HepG2 (cell line): Measurements from ENCODE around the gene RIPPLY2. TPM values are rescaled to one million over a fixed set of nuclear protein-coding genes. Genes with fewer than 3 reads are reported as not detected.

Experiments used
- ATAC-seq: fragments of 200-7000 bp; cut with Tn5 transposase; 3 replicates; pipeline ENCODE4 v1.9.1; 2020; ENCODE audit warnings: mild to moderate bottlenecking, moderate library complexity
- BruUV-seq: library from RNA; stranded (reverse); fragments of 400-500 nt; replicated peaks from 2 replicates; lab custom pipeline; 2021; lab: Mats Ljungman, UMichigan
- CTCF ChIA-PET: fragments of 300-600 bp; formaldehyde crosslinking; extraction: SDS; loops from one replicate; lab custom pipeline; 2021; ENCODE audit warnings: low total read pairs, inconsistent platforms, low intra/inter-chr PET ratio; lab: Yijun Ruan, JAX
- POLR2A ChIA-PET: fragments of 350-600 bp; sonication (Branson Sonifier 250); formaldehyde crosslinking; loops from one replicate; lab custom pipeline; 2020; ENCODE audit warnings: antibody characterized with exemption, inconsistent platforms; lab: Yijun Ruan, JAX
- DNase-seq: peaks from one replicate; pipeline ENCODE4 v3.0.0-alpha.2; 2015; ENCODE audit warnings: low spot score
- FAIRE-seq: peaks from 3 replicates; lab custom pipeline; 2011; peaks lifted over from hg19 to GRCh38; lab: Jason Lieb, UNC
- H2AFZ ChIP-seq: one replicate; pipeline ENCODE4 v1.6.1; 2011; ENCODE audit warnings: low read length, inconsistent platforms
- H3K27ac ChIP-seq: fragments of 300-600 bp; 3 replicates; pipeline ENCODE4 v1.8.0; 2011; ENCODE audit warnings: mixed run types, mild to moderate bottlenecking, mixed read lengths, low read length, inconsistent platforms; ENCODE audit not compliant: insufficient read depth; ENCODE audit errors: extremely low read length
- H3K27me3 ChIP-seq, 2 experiments: fragments of 200-600 bp in 1 of 2; 2 replicates in 1 of 2; 3 replicates in 1 of 2; pipeline versions ENCODE4 v1.6.0 to v1.8.0; 2011; ENCODE audit warnings: low read length in 2 of 2, mild to moderate bottlenecking in 2 of 2, moderate library complexity in 2 of 2, inconsistent platforms in 1 of 2; ENCODE audit not compliant: insufficient read depth in 2 of 2, control insufficient read depth in 1 of 2
- H3K36me3 ChIP-seq, 2 experiments: fragments of 200-600 bp in 1 of 2; replicated peaks in 1 of 2; 2 replicates in 1 of 2; 3 replicates in 1 of 2; pipeline versions ENCODE4 v1.5.1 to v1.8.0; 2011; ENCODE audit warnings: low read length in 2 of 2, inconsistent platforms in 1 of 2; ENCODE audit not compliant: insufficient read depth in 2 of 2, control insufficient read depth in 1 of 2
- H3K4me1 ChIP-seq: 2 replicates; pipeline ENCODE4 v1.5.1; 2012; ENCODE audit warnings: low read length, inconsistent platforms; ENCODE audit not compliant: insufficient read depth
- H3K4me2 ChIP-seq: 2 replicates; pipeline ENCODE4 v1.6.0; 2011; ENCODE audit warnings: low read depth, low read length, inconsistent platforms
- H3K4me3 ChIP-seq, 3 experiments: fragments of 200-600 bp in 1 of 3; sonication (generic), shearing (Covaris generic) in 1 of 3; replicated peaks in 1 of 3; 2 replicates each; pipeline ENCODE4 v1.5.1; 2011 to 2016; ENCODE audit warnings: low read length in 3 of 3, inconsistent platforms in 2 of 3, low read depth in 2 of 3, mild to moderate bottlenecking in 2 of 3, control low read depth in 1 of 3, mixed read lengths in 1 of 3; ENCODE audit not compliant: insufficient read depth in 1 of 3
- H3K79me2 ChIP-seq: one replicate; pipeline ENCODE4 v1.6.1; 2011; ENCODE audit warnings: low read length, inconsistent platforms; ENCODE audit not compliant: insufficient read depth
- H3K9ac ChIP-seq: 2 replicates; pipeline ENCODE4 v1.6.0; 2011; ENCODE audit warnings: mild to moderate bottlenecking, low read depth, low read length, inconsistent platforms; ENCODE audit not compliant: insufficient read depth
- H3K9me3 ChIP-seq: 2 replicates; pipeline ENCODE4 v1.5.1; 2012; ENCODE audit warnings: mild to moderate bottlenecking, low read length
- H4K20me1 ChIP-seq: 2 replicates; pipeline ENCODE4 v1.6.0; 2011; ENCODE audit warnings: inconsistent platforms, mild to moderate bottlenecking, low read length, moderate library complexity; ENCODE audit not compliant: insufficient read depth
- KAT7 ChIP-seq: IDR thresholded peaks from 2 replicates; pipeline ENCODE4 v1.6.1; 2018; ENCODE audit warnings: borderline replicate concordance, missing compliant biosample characterization
- NKX3-1 ChIP-seq: sonication (generic); formaldehyde crosslinking; IDR thresholded peaks from 2 replicates; pipeline ENCODE4 v1.5.0; 2020; ENCODE audit warnings: missing genetic modification reagents
- PHF8 ChIP-seq: sonication (generic); formaldehyde crosslinking; IDR thresholded peaks from 2 replicates; pipeline ENCODE4 v1.5.0; 2020; ENCODE audit warnings: missing genetic modification reagents
- SNRNP70 ChIP-seq: fragments of 200-400 bp; formaldehyde crosslinking; IDR thresholded peaks from 2 replicates; pipeline ENCODE4 v1.6.1; 2017; ENCODE audit warnings: mild to moderate bottlenecking, low read depth, low read length, moderate library complexity
- TRIM24 ChIP-seq: sonication (generic); formaldehyde crosslinking; IDR thresholded peaks from 2 replicates; pipeline ENCODE4 v1.8.0; 2022; ENCODE audit warnings: mild to moderate bottlenecking, missing genetic modification reagents
- ZFP62 ChIP-seq: sonication (generic); formaldehyde crosslinking; IDR thresholded peaks from 2 replicates; pipeline ENCODE4 v1.4.0; 2020; ENCODE audit warnings: missing genetic modification reagents
- ZZZ3 ChIP-seq: sonication (generic); formaldehyde crosslinking; IDR thresholded peaks from 2 replicates; pipeline ENCODE4 v1.4.0; 2020; ENCODE audit warnings: missing genetic modification reagents, mild to moderate bottlenecking, borderline replicate concordance
- WGBS: methylation state at CpG from one replicate; pipeline ENCODE4 v1.1.6; 2017; ENCODE audit warnings: low lambda C conversion rate; 5-methylcytosine and 5-hydroxymethylcytosine counted together
- in situ Hi-C: cut with HindIII; loops from 2 replicates; pipeline ENCODE4 v1.10.0; 2017; ENCODE audit warnings: low pct_unique_long_range_greater_than_20kb; ENCODE audit not compliant: extremely low pct_ligation_motif_present
- intact Hi-C: fragments of 100-400 bp; cut with micrococcal nuclease; formaldehyde crosslinking; loops from one replicate; pipeline ENCODE4 v1.10.0; 2022; ENCODE audit not compliant: unreplicated experiment
- polyA plus RNA-seq, 8 experiments: library from polyadenylated mRNA; depleted of rRNA in 3 of 8; stranded (reverse) in 7 of 8; unstranded in 1 of 8; fragments of >200 nt; fragmentation: Illumina TruSeq in 4 of 8; extraction: Trizol in 4 of 8; gene quantifications; 2 replicates each; pipeline versions ENCODE4 v1.2.1 to v1.2.3, GENCODE V29; 2011 to 2016; ENCODE audit warnings: low read depth in 4 of 8, missing spikeins in 1 of 8, mixed read lengths in 1 of 8; ENCODE audit not compliant: insufficient read depth in 1 of 8
- total RNA-seq, 5 experiments: library from RNA; depleted of rRNA; stranded (reverse); fragments of >200 nt; fragmentation: Illumina TruSeq; extraction: Trizol; gene quantifications; 2 replicates each; pipeline ENCODE4 v1.2.3, GENCODE V29; 2016; ENCODE audit warnings: low read depth in 1 of 5
- TF ChIP-seq, protein P1 (sequence below): sonication (generic); formaldehyde crosslinking; IDR thresholded peaks from 2 replicates; pipeline ENCODE4 v1.4.0; 2020; ENCODE audit warnings: missing genetic modification reagents, borderline replicate concordance
- TF ChIP-seq, protein P2 (sequence below): sonication (generic); formaldehyde crosslinking; IDR thresholded peaks from 2 replicates; pipeline ENCODE4 v1.4.0; 2020; ENCODE audit warnings: low read depth, missing genetic modification reagents
- TF ChIP-seq, protein P3 (sequence below): sonication (generic); formaldehyde crosslinking; IDR thresholded peaks from 2 replicates; pipeline ENCODE4 v1.4.0; 2020; ENCODE audit warnings: mild to moderate bottlenecking, missing genetic modification reagents

RIPPLY2 gene
- total and polyA plus RNA-seq, 2 of the 13 experiments (the other 11 are each of a cell fraction or from before 2014, with no cell fraction given): not detected

DNA sequence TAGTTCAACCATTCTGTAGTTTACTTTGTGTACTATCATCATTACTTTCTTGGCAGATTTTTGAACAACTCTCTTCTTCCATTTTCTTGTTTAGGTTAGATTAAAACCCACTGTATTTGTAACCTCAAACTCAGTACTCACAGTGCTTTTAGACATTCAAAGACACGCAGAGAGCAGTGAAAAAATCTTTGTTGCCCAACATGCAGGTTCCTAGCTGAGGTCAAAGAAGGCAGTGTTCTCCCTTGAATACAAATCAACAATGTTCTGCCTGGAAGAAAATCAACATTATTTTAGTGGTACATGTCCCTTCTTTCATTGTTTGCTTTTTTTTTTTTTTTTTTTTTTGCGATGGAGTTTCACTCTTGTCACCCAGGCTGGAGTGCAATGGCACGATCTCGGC is 17.5 kb downstream of the RIPPLY2 start:
- intact Hi-C loops: no loop called here
- peak; percentile 16 for DNase-seq
- TF ChIP-seq TRIM24 (CRISPR knock-in tag) (no peak), KAT7 (CRISPR knock-in tag) (no peak), ZZZ3 (CRISPR knock-in tag) (no peak), ZFP62 (CRISPR knock-in tag) (no peak)
- TF ChIP-seq, all 625 proteins: peak for 0
- no peak for FAIRE-seq
- Histone ChIP-seq H3K9me3 (no peaks in the 10 kb centered on the region), H3K4me1 (no peaks in the 10 kb centered on the region), H3K4me2 (no peak overlapping the region), H4K20me1 (no peaks in the 10 kb centered on the region), H3K9ac (no peak overlapping the region), H2AFZ (no peak overlapping the region), H3K27ac (no peak overlapping the region), H3K36me3 (peaks cover 0 to 11% of the 10 kb centered on the region in 2 experiments; a peak in 1 of 5 replicates), H3K4me3 (no peak overlapping the region), H3K27me3 (no peaks in the 10 kb centered on the region), H3K79me2 (no peaks in the 10 kb centered on the region)
- in situ Hi-C loops: no loop called here
- ATAC-seq: no peak
- BruUV-seq: no TSS peak
- 84% methylated on average over 4 of the region's 4 CpGs for WGBS
- ChIA-PET POLR2A (no interaction called here), CTCF (no interaction called here)

DNA sequence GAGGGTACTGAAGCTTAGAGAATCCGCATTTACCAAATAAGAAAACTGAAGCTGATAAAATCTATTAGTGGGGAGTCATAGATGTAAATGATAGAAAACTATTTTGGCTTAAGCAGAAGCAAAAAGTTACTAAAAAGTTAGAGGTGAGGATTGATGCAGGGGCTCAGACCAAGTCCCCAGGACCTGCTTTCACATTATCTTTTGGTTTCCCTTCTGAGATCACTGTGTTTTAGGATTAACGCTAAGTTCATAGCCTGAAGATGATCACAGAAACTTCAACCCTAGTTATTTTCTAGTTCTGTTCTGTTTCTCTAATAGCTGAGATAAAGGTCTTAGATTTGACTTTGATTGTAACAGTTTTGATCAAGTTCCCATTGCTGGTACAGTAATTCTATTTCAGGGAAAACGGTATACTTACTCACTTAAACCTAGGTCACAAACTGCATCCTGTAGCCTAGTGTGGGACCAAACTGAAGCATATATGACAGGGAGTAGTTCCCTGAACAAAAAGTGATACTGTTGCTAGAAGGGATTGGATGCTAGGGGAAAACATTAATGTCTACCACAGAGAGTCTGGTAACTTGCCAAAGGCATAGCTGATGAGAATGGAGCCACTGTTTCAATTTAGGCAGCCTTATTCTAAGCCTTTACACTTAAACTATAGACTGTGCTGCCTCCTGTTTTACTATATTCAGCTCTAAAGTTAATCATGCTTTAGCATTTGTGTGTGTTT is 19.4 kb downstream of the RIPPLY2 start:
- no peak overlapping the region for H3K4me3 ChIP-seq
- ATAC-seq: no peak
- no peak for DNase-seq
- H4K20me1 ChIP-seq: no peaks in the 10 kb centered on the region
- H3K27ac ChIP-seq: no peak overlapping the region
- ChIA-PET CTCF (no interaction called here), POLR2A (no interaction called here)
- peaks cover 0 to under 1% of the 10 kb centered on the region in 2 experiments; a peak in 1 of 5 replicates for H3K36me3 ChIP-seq
- in situ Hi-C loops (no loop called here), intact Hi-C loops (no loop called here)
- no peaks in the 10 kb centered on the region for H3K27me3 ChIP-seq
- no peaks in the 10 kb centered on the region for H3K9me3 ChIP-seq
- H3K9ac ChIP-seq: no peak overlapping the region
- no peaks in the 10 kb centered on the region for H3K4me1 ChIP-seq
- no peaks in the 10 kb centered on the region for H3K79me2 ChIP-seq
- BruUV-seq: no TSS peak
- H3K4me2 ChIP-seq: no peak overlapping the region
- H2AFZ ChIP-seq: no peak overlapping the region
- WGBS: 96% methylated on average over 3 of the region's 3 CpGs
- FAIRE-seq: no peak
- TF ChIP-seq, protein P1, sequence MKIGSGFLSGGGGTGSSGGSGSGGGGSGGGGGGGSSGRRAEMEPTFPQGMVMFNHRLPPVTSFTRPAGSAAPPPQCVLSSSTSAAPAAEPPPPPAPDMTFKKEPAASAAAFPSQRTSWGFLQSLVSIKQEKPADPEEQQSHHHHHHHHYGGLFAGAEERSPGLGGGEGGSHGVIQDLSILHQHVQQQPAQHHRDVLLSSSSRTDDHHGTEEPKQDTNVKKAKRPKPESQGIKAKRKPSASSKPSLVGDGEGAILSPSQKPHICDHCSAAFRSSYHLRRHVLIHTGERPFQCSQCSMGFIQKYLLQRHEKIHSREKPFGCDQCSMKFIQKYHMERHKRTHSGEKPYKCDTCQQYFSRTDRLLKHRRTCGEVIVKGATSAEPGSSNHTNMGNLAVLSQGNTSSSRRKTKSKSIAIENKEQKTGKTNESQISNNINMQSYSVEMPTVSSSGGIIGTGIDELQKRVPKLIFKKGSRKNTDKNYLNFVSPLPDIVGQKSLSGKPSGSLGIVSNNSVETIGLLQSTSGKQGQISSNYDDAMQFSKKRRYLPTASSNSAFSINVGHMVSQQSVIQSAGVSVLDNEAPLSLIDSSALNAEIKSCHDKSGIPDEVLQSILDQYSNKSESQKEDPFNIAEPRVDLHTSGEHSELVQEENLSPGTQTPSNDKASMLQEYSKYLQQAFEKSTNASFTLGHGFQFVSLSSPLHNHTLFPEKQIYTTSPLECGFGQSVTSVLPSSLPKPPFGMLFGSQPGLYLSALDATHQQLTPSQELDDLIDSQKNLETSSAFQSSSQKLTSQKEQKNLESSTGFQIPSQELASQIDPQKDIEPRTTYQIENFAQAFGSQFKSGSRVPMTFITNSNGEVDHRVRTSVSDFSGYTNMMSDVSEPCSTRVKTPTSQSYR: no peak
- TF ChIP-seq, protein P2, sequence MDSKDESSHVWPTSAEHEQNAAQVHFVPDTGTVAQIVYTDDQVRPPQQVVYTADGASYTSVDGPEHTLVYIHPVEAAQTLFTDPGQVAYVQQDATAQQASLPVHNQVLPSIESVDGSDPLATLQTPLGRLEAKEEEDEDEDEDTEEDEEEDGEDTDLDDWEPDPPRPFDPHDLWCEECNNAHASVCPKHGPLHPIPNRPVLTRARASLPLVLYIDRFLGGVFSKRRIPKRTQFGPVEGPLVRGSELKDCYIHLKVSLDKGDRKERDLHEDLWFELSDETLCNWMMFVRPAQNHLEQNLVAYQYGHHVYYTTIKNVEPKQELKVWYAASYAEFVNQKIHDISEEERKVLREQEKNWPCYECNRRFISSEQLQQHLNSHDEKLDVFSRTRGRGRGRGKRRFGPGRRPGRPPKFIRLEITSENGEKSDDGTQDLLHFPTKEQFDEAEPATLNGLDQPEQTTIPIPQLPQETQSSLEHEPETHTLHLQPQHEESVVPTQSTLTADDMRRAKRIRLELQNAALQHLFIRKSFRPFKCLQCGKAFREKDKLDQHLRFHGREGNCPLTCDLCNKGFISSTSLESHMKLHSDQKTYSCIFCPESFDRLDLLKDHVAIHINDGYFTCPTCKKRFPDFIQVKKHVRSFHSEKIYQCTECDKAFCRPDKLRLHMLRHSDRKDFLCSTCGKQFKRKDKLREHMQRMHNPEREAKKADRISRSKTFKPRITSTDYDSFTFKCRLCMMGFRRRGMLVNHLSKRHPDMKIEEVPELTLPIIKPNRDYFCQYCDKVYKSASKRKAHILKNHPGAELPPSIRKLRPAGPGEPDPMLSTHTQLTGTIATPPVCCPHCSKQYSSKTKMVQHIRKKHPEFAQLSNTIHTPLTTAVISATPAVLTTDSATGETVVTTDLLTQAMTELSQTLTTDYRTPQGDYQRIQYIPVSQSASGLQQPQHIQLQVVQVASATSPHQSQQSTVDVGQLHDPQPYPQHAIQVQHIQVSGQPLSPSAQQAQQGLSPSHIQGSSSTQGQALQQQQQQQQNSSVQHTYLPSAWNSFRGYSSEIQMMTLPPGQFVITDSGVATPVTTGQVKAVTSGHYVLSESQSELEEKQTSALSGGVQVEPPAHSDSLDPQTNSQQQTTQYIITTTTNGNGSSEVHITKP (CRISPR knock-in tag): no peak
- TF ChIP-seq NKX3-1 (CRISPR knock-in tag) (no peak), SNRNP70 (no peak), PHF8 (CRISPR knock-in tag) (no peak)
- TF ChIP-seq, protein P3, sequence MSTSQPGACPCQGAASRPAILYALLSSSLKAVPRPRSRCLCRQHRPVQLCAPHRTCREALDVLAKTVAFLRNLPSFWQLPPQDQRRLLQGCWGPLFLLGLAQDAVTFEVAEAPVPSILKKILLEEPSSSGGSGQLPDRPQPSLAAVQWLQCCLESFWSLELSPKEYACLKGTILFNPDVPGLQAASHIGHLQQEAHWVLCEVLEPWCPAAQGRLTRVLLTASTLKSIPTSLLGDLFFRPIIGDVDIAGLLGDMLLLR (CRISPR knock-in tag): no peak
